ENCODE data around the gene MAD1L1. TPM values are rescaled to one million over a fixed set of nuclear protein-coding genes. Genes with fewer than 3 reads are reported as not detected.

MAD1L1 gene
- total and polyA plus RNA-seq, 2 of the 8 experiments (the other 6 are each of a cell fraction or from before 2014, with no cell fraction given) = 40.4 to 44.6 TPM

GRCh38 chr7:1936531-1937251, 296.1 kb downstream of the MAD1L1 start:
- Histone ChIP-seq H3K27me3 (replicated peaks in 1 of 4; ENCODE audit: control insufficient read depth in 3 of 4, extremely low read depth in 1 of 4, insufficient read depth in 3 of 4, low read length in 3 of 4) (no peaks in the 10 kb centered on the region), H3K23ac (ENCODE audit: insufficient read length) (no peak overlapping the region), H3K56ac (replicated peaks; ENCODE audit: insufficient read length, low read depth, low read length) (no peak overlapping the region), H3K79me2 (ENCODE audit: control insufficient read depth in 1 of 2, insufficient read depth in 2 of 2, low read length in 2 of 2) (no peaks in the 10 kb centered on the region; a peak in 1 of 4 replicates), H3K9ac (replicated peaks in 1 of 4; ENCODE audit: extremely low read depth in 1 of 4, low read depth in 3 of 4, low read length in 3 of 4) (no peak overlapping the region), H3K4ac (replicated peaks; ENCODE audit: insufficient read length, low read depth, low read length) (no peak overlapping the region), H4K8ac (ENCODE audit: extremely low read depth, insufficient read depth, low read length) (no peak overlapping the region; the same call in 1 of the 2 replicates), H3K4me2 (ENCODE audit: insufficient read depth in 1 of 2, low read depth in 2 of 2, low read length in 2 of 2) (no peak overlapping the region), H4K20me1 (replicated peaks in 1 of 2; ENCODE audit: control insufficient read depth in 1 of 2, insufficient read depth in 2 of 2, low read length in 2 of 2) (no peaks in the 10 kb centered on the region), H2BK5ac (ENCODE audit: low read depth, low read length) (no peak overlapping the region; the same call in 1 of the 2 replicates), H3K14ac (ENCODE audit: insufficient read length) (no peak overlapping the region), H2BK15ac (ENCODE audit: low read length) (no peak overlapping the region), H2BK12ac (ENCODE audit: low read depth, low read length) (peak overlapping the region; percentile 50; the same call in 1 of the 2 replicates), H3K4me1 (replicated peaks in 1 of 4; ENCODE audit: control insufficient read depth in 3 of 4, insufficient read depth in 4 of 4, low read length in 3 of 4) (no peaks in the 10 kb centered on the region; a peak in 1 of 7 replicates), H3K79me1 (ENCODE audit: low read depth, low read length) (no peaks in the 10 kb centered on the region; the same call in 1 of the 2 replicates), H3K27ac (ENCODE audit: low read depth, low read length) (no peak overlapping the region), H2AK5ac (ENCODE audit: low read depth, low read length) (no peak overlapping the region), H3K23me2 (ENCODE audit: low read depth, low read length) (no peaks in the 10 kb centered on the region), H2AFZ (ENCODE audit: low read length) (no peak overlapping the region), H3K9me3 (ENCODE audit: insufficient read depth in 2 of 2, low read depth in 1 of 2, low read length in 1 of 2) (peaks cover 4 to 23% of the 10 kb centered on the region in 2 experiments; a peak in 3 of 4 replicates), H2BK120ac (replicated peaks; ENCODE audit: low read depth, low read length) (no peak overlapping the region), H3K4me3 (ENCODE audit: extremely low read depth in 1 of 4, insufficient read depth in 2 of 4, low read depth in 3 of 4, low read length in 4 of 4) (no peak overlapping the region), H2BK20ac (ENCODE audit: low read length) (no peak overlapping the region), H3K36me3 (ENCODE audit: control insufficient read depth in 2 of 4, insufficient read depth in 4 of 4, low read length in 3 of 4) (peaks cover 0 to 3% (median 0%) of the 10 kb centered on the region in 4 experiments; a peak in 2 of 8 replicates), H4K91ac (replicated peaks; ENCODE audit: insufficient read length, low read length) (no peak overlapping the region), H4K5ac (ENCODE audit: insufficient read length, low read depth, low read length) (no peak overlapping the region), H3K18ac (ENCODE audit: extremely low read depth, low read length) (no peak overlapping the region)
- DNase-seq (ENCODE audit: low read depth in 1 of 2, low spot score in 2 of 2) (no peak), FAIRE-seq (no peak)
- WGBS, 2 experiments (ENCODE audit: extremely low coverage in 1 of 2, insufficient coverage in 1 of 2, insufficient read length in 1 of 2, insufficient replicate concordance in 2 of 2, low coverage in 1 of 2, low lambda C conversion rate in 2 of 2, missing lambda C conversion rate in 1 of 2) = 91% methylated on average over 22 of the region's 29 CpGs; no CpG with 5 or more reads in 1 of the 2 experiments
- ChIA-PET CTCF (ENCODE audit: partially characterized antibody) (no interaction called here), POLR2A (ENCODE audit: partially characterized antibody) (no interaction called here)
- TF ChIP-seq EP300 (IDR thresholded peaks at IDR 0.05; ENCODE audit: borderline replicate concordance in 1 of 2, low read depth in 2 of 2, low read length in 2 of 2) (no peak), ASH2L (IDR thresholded peaks at IDR 0.05; ENCODE audit: low read length) (no peak), SP2 (IDR thresholded peaks at IDR 0.05; ENCODE audit: low read length) (no peak), KDM5A (IDR thresholded peaks at IDR 0.05; ENCODE audit: low read length) (no peak), SIX5 (IDR thresholded peaks at IDR 0.05; ENCODE audit: low read depth, low read length) (no peak), TAF1 (IDR thresholded peaks at IDR 0.05; ENCODE audit: low read depth, low read length) (no peak), ATF2 (IDR thresholded peaks at IDR 0.05; ENCODE audit: low read length) (no peak), TEAD4 (IDR thresholded peaks at IDR 0.05; ENCODE audit: low read depth, low read length) (no peak), KDM4A (IDR thresholded peaks at IDR 0.05; ENCODE audit: low read depth, low read length, severe bottlenecking) (no peak)
